Lung (tissue), 12 donors: ENCODE measurements around the gene AGRN. TPM values are rescaled to one million over a fixed set of nuclear protein-coding genes. Genes with fewer than 3 reads are reported as not detected.

ENCODE experiments used
- ATAC-seq: fragments of 200-7000 bp; cut with Tn5 transposase; one replicate; pipeline ENCODE4 v1.9.1; 2020; ENCODE audit warnings: moderate number of reproducible peaks; ENCODE audit not compliant: insufficient read depth, low FRiP score
- DNase-seq, 3 donors: peaks; one replicate each; pipeline ENCODE4 v3.0.0-alpha.2; 2013 to 2017
- H3K27ac ChIP-seq, 2 donors: one replicate each; pipeline ENCODE4 v1.5.1; 2013; ENCODE audit warnings: mild to moderate bottlenecking in 2 of 2, moderate library complexity in 2 of 2, control low read depth in 1 of 2, inconsistent platforms in 1 of 2, low read depth in 1 of 2, low read length in 1 of 2
- H3K27me3 ChIP-seq, 3 donors: one replicate each; pipeline ENCODE4 v1.5.1; 2013; ENCODE audit warnings: low read length in 2 of 3; ENCODE audit not compliant: control insufficient read depth in 3 of 3, insufficient read depth in 3 of 3
- H3K36me3 ChIP-seq, 4 donors: one replicate each; pipeline ENCODE4 v1.5.1; 2013; ENCODE audit warnings: low read length in 4 of 4, mild to moderate bottlenecking in 1 of 4, moderate library complexity in 1 of 4; ENCODE audit not compliant: control insufficient read depth in 4 of 4, insufficient read depth in 4 of 4
- H3K4me1 ChIP-seq, 5 donors: one replicate each; pipeline ENCODE4 v1.5.1; 2013; ENCODE audit warnings: low read length in 5 of 5, mild to moderate bottlenecking in 2 of 5, moderate library complexity in 1 of 5; ENCODE audit not compliant: control insufficient read depth in 5 of 5, insufficient read depth in 5 of 5
- H3K4me3 ChIP-seq: one replicate; pipeline ENCODE4 v1.5.1; 2013; ENCODE audit warnings: mild to moderate bottlenecking, control low read depth, moderate library complexity
- H3K9ac ChIP-seq, 2 donors: one replicate each; pipeline ENCODE4 v1.5.1; 2013; ENCODE audit warnings: low read length in 2 of 2, control low read depth in 1 of 2; ENCODE audit not compliant: insufficient read depth in 1 of 2
- H3K9me3 ChIP-seq, 4 donors: one replicate each; pipeline ENCODE4 v1.5.1; 2013; ENCODE audit warnings: low read length in 3 of 4, mild to moderate bottlenecking in 1 of 4, moderate library complexity in 1 of 4; ENCODE audit not compliant: control insufficient read depth in 4 of 4, insufficient read depth in 3 of 4
- WGBS, 2 donors: extraction: QIAGEN DNeasy Blood & Tissue Kit; methylation state at CpG; one replicate each; pipeline ENCODE4 v1.1.7; 2013; 5-methylcytosine and 5-hydroxymethylcytosine counted together
- polyA plus RNA-seq, 2 donors: library from polyadenylated mRNA; stranded (reverse); fragments of 200-250 nt; gene quantifications; one replicate each; pipeline ENCODE4 v1.2.1, GENCODE V29; 2013
- total RNA-seq, 2 donors: library from RNA; depleted of rRNA in 1 of 2; stranded (reverse); fragments of >200 nt in 1 of 2; gene quantifications; one replicate each; pipeline ENCODE4 v1.2.1, GENCODE V29; 2014 to 2021
- TF ChIP-seq, protein P1 (sequence below): IDR thresholded peaks from 2 replicates; pipeline ENCODE4 v1.5.1; 2012; ENCODE audit warnings: mild to moderate bottlenecking; ENCODE audit errors: control extremely low read depth, extremely low read depth
- donor health status: control.
- donor health status: control.
- donor health status: Bipolar disorder and iron deficiency.
- donor health status: healthy.
- donor health status: DM: yes; HTN: yes; CAD: no.

The AGRN gene
- total and polyA plus RNA-seq, 4 donors: 30.7 to 124 (median 85.2) TPM

GRCh38 chr1:1058921-1059493, 39.1 kb downstream of the AGRN start:
- ATAC-seq (no peak), DNase-seq (no peak)
- Histone ChIP-seq H3K27ac (no peak overlapping the region), H3K9ac (no peak overlapping the region), H3K4me3 (no peak overlapping the region), H3K36me3 (peaks cover 0 to 15% (median 3%) of the 10 kb centered on the region in 4 donors), H3K4me1 (peaks cover 0 to 7% (median 3%) of the 10 kb centered on the region in 5 donors), H3K9me3 (no peaks in the 10 kb centered on the region), H3K27me3 (peaks cover 5 to 53% (median 16%) of the 10 kb centered on the region in 3 donors)
- TF ChIP-seq, protein P1, sequence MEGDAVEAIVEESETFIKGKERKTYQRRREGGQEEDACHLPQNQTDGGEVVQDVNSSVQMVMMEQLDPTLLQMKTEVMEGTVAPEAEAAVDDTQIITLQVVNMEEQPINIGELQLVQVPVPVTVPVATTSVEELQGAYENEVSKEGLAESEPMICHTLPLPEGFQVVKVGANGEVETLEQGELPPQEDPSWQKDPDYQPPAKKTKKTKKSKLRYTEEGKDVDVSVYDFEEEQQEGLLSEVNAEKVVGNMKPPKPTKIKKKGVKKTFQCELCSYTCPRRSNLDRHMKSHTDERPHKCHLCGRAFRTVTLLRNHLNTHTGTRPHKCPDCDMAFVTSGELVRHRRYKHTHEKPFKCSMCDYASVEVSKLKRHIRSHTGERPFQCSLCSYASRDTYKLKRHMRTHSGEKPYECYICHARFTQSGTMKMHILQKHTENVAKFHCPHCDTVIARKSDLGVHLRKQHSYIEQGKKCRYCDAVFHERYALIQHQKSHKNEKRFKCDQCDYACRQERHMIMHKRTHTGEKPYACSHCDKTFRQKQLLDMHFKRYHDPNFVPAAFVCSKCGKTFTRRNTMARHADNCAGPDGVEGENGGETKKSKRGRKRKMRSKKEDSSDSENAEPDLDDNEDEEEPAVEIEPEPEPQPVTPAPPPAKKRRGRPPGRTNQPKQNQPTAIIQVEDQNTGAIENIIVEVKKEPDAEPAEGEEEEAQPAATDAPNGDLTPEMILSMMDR: no peak
- WGBS, 2 donors: 1 to 2% methylated on average over 37 to 48 of the region's 48 CpGs

- ATAC-seq (peak; percentile 91), DNase-seq (peak; percentile 72 to 79 (median 76))
- Histone ChIP-seq H3K9ac (no peak overlapping the region), H3K27me3 (peaks cover 5 to 53% (median 16%) of the 10 kb centered on the region in 3 donors), H3K9me3 (no peaks in the 10 kb centered on the region), H3K4me1 (peaks cover 0 to 9% (median 3%) of the 10 kb centered on the region in 5 donors), H3K4me3 (peak overlapping the region; percentile 45), H3K27ac (no peak overlapping the region), H3K36me3 (peaks cover 0 to 9% (median 3%) of the 10 kb centered on the region in 4 donors)
- WGBS, 2 donors: 3 to 5% methylated on average over 50 to 69 of the region's 69 CpGs
- TF ChIP-seq, protein P1: no peak
Measured at GRCh38 chr1:1059494-1060280, 39.8 kb downstream of the AGRN start.

DNA sequence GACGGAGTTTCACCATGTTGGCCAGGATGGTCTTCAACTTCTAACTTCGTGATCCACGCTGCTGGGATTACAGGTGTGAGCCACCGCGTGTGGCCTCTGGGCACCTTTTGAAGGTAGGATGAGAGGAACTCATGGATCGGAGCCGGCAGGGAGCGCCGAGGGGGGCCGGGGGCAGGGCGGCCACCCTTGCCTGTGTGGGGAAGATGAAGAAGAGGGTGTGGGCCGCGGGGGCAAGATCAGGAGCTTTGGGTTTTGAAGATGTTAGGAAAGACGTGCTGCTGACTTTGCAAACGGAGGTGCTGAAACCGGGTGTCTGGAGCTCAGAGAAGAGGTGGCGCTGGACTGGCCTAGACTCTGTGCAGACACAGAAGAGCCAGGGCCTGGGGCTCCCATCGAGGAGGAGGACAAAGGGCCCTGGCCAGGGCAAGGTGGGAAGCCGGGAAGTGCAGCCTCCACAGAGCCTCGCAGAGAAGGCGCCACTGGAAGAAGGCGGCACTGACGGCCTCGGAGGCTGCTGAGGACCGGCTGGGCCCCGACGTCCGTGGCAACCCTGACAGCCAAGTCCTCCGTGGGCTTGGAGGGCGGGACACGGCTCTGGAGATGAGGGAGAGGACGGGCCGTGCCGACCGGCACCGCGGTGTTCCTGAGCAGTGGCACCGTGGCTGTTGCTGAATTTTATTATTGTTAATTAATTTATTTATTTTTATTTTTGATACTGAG, 40.5 kb downstream of the AGRN start:
- Histone ChIP-seq H3K27ac (no peak overlapping the region), H3K36me3 (peaks cover 0 to 2% (median under 1%) of the 10 kb centered on the region in 4 donors), H3K4me3 (no peak overlapping the region), H3K4me1 (peaks cover 0 to 9% (median 3%) of the 10 kb centered on the region in 5 donors), H3K9ac (no peak overlapping the region), H3K9me3 (no peaks in the 10 kb centered on the region), H3K27me3 (peaks cover 5 to 53% (median 16%) of the 10 kb centered on the region in 3 donors)
- no peak for ATAC-seq
- no peak for DNase-seq
- TF ChIP-seq, protein P1: no peak
- WGBS, 2 donors: 45% methylated on average over 37 to 38 of the region's 38 CpGs
